ENCODE measurements around the gene NUP210.

NUP210 gene

GRCh38 chr3:13286873-13287272 is 133.2 kb downstream of the NUP210 start:
- FAIRE-seq = no peak

GRCh38 chr3:13285007-13285567 is 135.0 kb downstream of the NUP210 start:
- no peak for FAIRE-seq

GRCh38 chr3:13283877-13284264 is 136.3 kb downstream of the NUP210 start:
- no peak for FAIRE-seq

- FAIRE-seq = no peak
Observed at GRCh38 chr3:13282986-13283876, 136.9 kb downstream of the NUP210 start.

GRCh38 chr3:13282358-13282985 is 137.7 kb downstream of the NUP210 start:
- FAIRE-seq = no peak

DNA sequence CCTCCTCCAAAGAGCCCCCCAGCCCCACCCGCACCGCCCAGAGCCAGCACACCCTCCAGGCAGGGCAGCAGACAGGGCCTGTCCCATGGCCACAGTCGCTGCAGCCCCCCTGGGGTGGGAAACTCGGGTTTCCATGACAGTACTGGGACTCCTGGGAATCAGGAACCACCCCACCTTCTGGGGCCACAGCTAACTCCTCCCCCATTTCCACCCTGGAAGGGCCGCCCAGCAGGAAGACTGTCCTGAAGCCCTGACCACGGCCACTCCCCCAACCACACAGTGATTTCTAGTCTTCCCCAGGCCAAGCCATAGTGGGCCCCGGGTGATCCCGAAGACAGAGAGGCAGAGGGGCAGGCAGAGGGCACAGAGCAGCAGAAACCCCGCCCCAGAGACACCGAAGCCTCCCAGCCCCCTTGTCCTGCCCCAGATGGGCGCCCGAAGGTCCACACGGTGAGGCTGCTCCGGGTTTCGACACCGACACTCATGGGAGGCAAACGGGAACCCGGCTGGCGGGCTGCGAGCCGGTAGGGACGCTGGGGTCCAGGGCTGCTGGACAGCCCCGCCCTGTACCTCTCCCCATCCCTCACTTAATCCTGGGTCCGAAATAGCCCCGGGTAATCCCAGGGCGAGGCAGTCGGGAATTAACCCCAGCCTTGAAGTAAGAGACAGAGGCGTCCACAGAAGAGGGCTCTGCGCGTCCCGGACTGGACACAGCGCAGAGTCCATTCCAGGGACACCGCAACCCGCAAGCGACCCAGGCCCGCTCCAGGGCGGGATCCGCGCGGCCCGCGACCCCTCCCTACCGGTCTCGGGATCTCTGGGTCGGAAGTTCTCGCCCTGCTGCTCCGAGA is 138.4 kb downstream of the NUP210 start:
- FAIRE-seq = no peak

DNA sequence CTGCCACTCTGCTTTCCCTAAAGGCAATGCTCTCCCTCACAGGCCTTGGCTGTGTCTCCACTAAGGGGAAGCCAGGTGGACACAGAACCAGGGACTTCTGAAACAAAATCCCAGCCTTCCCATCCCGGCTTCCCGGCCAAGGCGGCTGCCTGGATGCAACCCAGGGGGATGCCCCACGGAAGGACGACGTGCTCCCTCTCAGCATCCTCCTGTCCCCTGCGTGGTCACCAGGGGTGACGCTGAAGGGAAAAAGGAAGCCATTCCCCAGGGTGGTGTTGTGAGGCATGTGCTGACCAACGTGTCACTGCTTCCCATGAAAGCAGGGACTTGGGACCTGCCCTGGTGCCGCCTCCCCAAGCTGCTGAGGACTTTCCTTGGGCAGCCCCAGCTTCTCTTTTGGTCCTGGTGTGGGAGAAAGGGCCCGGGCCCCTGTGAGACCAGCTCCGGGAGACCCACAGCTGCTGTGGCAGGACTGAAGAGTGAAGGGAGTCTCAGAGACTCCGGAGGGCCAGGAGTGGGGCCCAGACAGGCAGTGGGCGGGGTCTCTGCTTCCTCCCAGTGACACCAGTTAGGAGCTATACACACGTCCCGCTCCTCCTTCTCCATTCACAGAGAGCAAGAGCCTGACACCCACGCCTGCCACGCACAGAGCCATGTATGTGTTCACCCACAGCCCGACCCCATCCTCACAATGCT is 139.2 kb downstream of the NUP210 start:
- no peak for FAIRE-seq

GRCh38 chr3:13280122-13280790 is 139.9 kb downstream of the NUP210 start:
- FAIRE-seq = no peak

DNA sequence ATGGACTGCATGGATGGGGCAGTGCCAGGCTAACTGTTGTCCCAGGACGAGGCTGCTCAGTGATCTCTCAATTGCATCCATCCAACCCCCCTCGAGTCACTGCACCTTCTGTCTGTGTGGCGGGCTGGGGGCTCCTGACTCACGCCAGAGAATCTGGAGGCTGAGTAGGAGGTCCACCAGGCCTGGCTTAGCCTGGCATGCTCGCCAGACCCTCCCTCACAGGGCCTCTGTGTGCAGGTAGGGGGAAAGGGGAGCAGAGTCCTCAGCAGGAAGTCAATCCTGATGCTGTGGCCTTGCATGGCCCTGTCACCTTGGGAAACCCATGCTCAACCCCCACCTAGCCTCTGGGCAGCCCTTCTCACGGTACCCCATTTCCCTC is 140.6 kb downstream of the NUP210 start:
- FAIRE-seq = no peak

GRCh38 chr3:13278783-13279531 is 141.2 kb downstream of the NUP210 start:
- FAIRE-seq = no peak

GRCh38 chr3:13277860-13278531 is 142.1 kb downstream of the NUP210 start:
- FAIRE-seq = no peak

- no peak for FAIRE-seq
Observed at GRCh38 chr3:13277196-13277813, 142.8 kb downstream of the NUP210 start.

DNA sequence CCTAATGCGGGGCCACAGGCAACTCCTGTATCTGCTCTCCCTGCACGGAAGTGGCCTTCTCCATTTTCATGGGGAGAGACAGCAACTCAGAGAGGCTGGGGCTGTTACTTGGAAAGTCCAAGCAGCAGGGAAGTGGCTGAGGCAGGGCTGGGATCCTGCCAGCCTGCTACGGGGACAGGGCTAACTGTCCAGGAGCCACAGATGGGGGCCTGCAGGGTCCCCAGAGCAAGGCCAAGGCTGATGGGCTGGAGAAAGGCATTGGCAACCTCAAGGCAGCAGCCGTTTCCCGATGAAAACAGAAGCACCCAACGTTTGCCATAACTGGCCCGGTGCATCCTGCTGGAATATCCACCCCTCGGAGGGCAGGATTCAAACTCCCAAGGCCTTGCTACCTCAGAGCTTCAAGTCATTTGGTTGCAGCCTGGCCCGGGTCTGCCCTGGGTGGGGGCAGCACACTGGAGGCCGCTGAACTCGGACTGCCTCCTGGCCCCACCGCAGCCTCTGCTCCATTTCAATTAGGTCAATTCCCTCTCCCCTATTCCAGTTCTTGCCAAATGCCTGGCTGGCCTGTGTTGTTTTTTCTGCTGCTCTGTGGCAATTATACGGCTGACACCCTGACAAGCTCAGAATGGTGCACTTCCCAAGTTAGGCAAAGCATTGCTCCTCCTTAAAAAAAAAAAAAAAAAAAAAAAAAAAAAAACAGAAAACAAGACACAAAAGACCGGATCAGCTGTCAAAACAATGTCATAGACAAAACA is 143.5 kb downstream of the NUP210 start:
- no peak for FAIRE-seq

- no peak for FAIRE-seq
Observed at GRCh38 chr3:13275376-13276005, 144.6 kb downstream of the NUP210 start.

DNA sequence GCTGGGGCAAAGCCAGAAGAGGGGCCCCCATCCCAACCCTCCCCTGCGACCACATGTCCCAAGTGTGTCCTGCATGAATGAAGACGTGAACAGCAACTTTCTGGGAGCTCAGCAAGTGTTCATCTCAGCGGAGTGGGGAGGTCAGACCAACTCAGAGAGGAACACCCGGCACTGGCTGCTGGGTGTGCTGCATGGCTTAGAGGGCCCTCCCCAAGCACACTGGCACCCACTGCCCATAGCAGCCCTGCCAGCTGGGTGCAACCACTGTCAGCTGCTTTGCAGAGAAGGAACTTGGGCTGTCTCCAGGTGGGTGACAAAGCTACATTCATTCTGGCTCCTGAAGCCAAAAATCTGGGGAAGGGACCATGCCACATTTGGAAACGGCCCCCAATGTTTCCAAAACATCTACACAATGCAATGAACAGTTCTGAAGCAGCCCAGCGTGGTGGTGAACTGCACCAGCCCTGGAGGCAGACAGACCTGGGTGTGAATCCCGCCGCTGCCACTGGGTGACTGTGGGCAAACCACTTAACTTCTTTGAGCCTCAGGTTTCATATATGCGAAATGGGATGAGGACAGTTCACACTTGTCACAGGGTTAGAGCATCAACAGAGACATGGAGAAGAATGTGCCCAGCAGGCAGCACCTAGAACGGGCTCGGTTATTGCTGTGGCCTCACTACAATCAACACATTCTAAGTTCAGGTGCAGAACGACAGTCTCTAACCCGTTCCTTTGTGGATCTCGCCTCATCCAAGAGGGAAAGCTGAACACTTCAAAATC is 145.4 kb downstream of the NUP210 start:
- no peak for FAIRE-seq

DNA sequence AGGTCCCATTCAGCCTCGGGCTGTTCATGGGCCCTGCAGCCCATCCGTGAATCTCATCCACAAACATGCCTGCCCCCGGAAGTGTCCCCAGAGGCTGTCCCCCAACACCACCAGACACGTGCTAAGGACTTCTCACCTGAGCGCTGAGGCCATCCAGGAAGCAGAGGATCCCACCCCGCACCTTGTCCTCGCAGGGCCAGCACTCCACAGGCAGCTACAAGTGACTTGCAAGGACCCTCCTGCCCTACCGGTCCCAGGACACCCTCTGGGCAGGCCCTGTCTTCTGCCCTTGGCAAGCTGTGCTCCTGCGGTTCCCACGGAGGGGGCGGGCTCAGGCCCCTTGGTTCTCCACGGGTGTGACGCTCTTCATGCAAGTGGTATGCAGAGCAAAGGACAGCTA is 146.0 kb downstream of the NUP210 start:
- no peak for FAIRE-seq

GRCh38 chr3:13273604-13274105 is 146.5 kb downstream of the NUP210 start:
- no peak for FAIRE-seq
